IMR-90 (cell line): Measurements from ENCODE around the gene OPCML. TPM values are rescaled to one million over a fixed set of nuclear protein-coding genes. Genes with fewer than 3 reads are reported as not detected.

Experiments
- ATAC-seq: fragments of 200-7000 bp; cut with Tn5 transposase; 2 replicates; pipeline ENCODE4 v1.9.1; 2020; ENCODE audit warnings: low read depth, mild to moderate bottlenecking, moderate library complexity
- BruUV-seq: library from RNA; stranded (reverse); fragments of 400-500 nt; replicated peaks from 2 replicates; lab custom pipeline; 2021; lab: Mats Ljungman, UMichigan
- CTCF ChIA-PET: fragments of 300-600 bp; formaldehyde crosslinking; extraction: SDS; loops from one replicate; lab custom pipeline; 2021; ENCODE audit warnings: antibody characterized with exemption; lab: Yijun Ruan, JAX
- POLR2A ChIA-PET: fragments of 300-600 bp; sonication (Branson Sonifier 250); formaldehyde crosslinking; loops from one replicate; lab custom pipeline; 2022; ENCODE audit warnings: antibody characterized with exemption; ENCODE audit not compliant: unreplicated experiment; lab: Charles Lee
- DNase-seq: peaks from one replicate; pipeline ENCODE4 v3.0.0; 2013
- H2AFZ ChIP-seq: replicated peaks from 2 replicates; pipeline ENCODE3; 2013; ENCODE audit warnings: low read length, mild to moderate bottlenecking; ENCODE audit not compliant: poor library complexity
- H2AK5ac ChIP-seq: 2 replicates; pipeline ENCODE4 v1.6.1; 2013; ENCODE audit warnings: low read depth, low read length, inconsistent platforms
- H2AK9ac ChIP-seq: replicated peaks from 2 replicates; pipeline ENCODE3; 2013; ENCODE audit warnings: mild to moderate bottlenecking, low read depth, low read length, moderate library complexity; ENCODE audit not compliant: poor library complexity
- H2BK120ac ChIP-seq: 2 replicates; pipeline ENCODE4 v1.6.1; 2013; ENCODE audit warnings: low read depth, low read length, inconsistent platforms
- H2BK15ac ChIP-seq: 3 replicates; pipeline ENCODE4 v1.6.1; 2013; ENCODE audit warnings: low read depth, low read length, inconsistent platforms
- H2BK20ac ChIP-seq: 2 replicates; pipeline ENCODE4 v1.6.1; 2013; ENCODE audit warnings: low read depth, mild to moderate bottlenecking, inconsistent platforms, low read length, moderate library complexity
- H2BK5ac ChIP-seq: 2 replicates; pipeline ENCODE4 v1.6.1; 2013; ENCODE audit warnings: mild to moderate bottlenecking, low read depth, low read length, inconsistent platforms; ENCODE audit not compliant: poor library complexity, severe bottlenecking
- H3K14ac ChIP-seq: replicated peaks from 2 replicates; pipeline ENCODE4 v1.6.1; 2013; ENCODE audit warnings: low read depth, low read length, inconsistent platforms
- H3K18ac ChIP-seq: 2 replicates; pipeline ENCODE4 v1.6.1; 2013; ENCODE audit warnings: low read depth, low read length, control low read depth
- H3K23ac ChIP-seq: 2 replicates; pipeline ENCODE4 v1.6.1; 2013; ENCODE audit warnings: low read depth, low read length, inconsistent platforms
- H3K27ac ChIP-seq: 2 replicates; pipeline ENCODE4 v1.5.1; 2013; ENCODE audit warnings: mild to moderate bottlenecking, control low read depth, low read length; ENCODE audit not compliant: insufficient read depth
- H3K27me3 ChIP-seq: 2 replicates; pipeline ENCODE4 v1.6.1; 2013; ENCODE audit warnings: low read length; ENCODE audit not compliant: control insufficient read depth, insufficient read depth
- H3K36me3 ChIP-seq: 2 replicates; pipeline ENCODE4 v1.6.1; 2013; ENCODE audit warnings: low read length, mixed read lengths; ENCODE audit not compliant: control insufficient read depth, insufficient read depth
- H3K4ac ChIP-seq: 2 replicates; pipeline ENCODE4 v1.6.1; 2013; ENCODE audit warnings: low read depth, low read length, inconsistent platforms
- H3K4me1 ChIP-seq: 2 replicates; pipeline ENCODE4 v1.6.1; 2013; ENCODE audit warnings: low read length, mixed read lengths; ENCODE audit not compliant: control insufficient read depth, insufficient read depth
- H3K4me2 ChIP-seq: 2 replicates; pipeline ENCODE4 v1.6.1; 2013; ENCODE audit warnings: low read depth, mild to moderate bottlenecking, control low read depth, low read length, moderate library complexity
- H3K4me3 ChIP-seq: 2 replicates; pipeline ENCODE4 v1.5.1; 2013; ENCODE audit warnings: low read depth, mild to moderate bottlenecking, control low read depth, low read length, moderate library complexity; ENCODE audit not compliant: insufficient read depth
- H3K56ac ChIP-seq: 2 replicates; pipeline ENCODE4 v1.6.1; 2013; ENCODE audit warnings: low read length, inconsistent platforms; ENCODE audit not compliant: insufficient read depth; ENCODE audit errors: extremely low read depth
- H3K79me1 ChIP-seq, 2 experiments: 2 replicates each; pipeline ENCODE4 v1.6.1; 2013; ENCODE audit warnings: low read length in 2 of 2, inconsistent platforms in 1 of 2, low read depth in 1 of 2
- H3K9ac ChIP-seq: 2 replicates; pipeline ENCODE4 v1.6.1; 2013; ENCODE audit warnings: low read depth, low read length, control low read depth
- H3K9me1 ChIP-seq: 2 replicates; pipeline ENCODE4 v1.6.1; 2013; ENCODE audit warnings: low read length, inconsistent platforms; ENCODE audit not compliant: insufficient read depth
- H3K9me3 ChIP-seq: 2 replicates; pipeline ENCODE4 v1.6.1; 2013; ENCODE audit warnings: low read length; ENCODE audit not compliant: control insufficient read depth, insufficient read depth
- H4K20me1 ChIP-seq: 2 replicates; pipeline ENCODE4 v1.6.1; 2013; ENCODE audit warnings: low read length, inconsistent platforms; ENCODE audit not compliant: insufficient read depth
- H4K5ac ChIP-seq: 2 replicates; pipeline ENCODE4 v1.6.1; 2013; ENCODE audit warnings: mild to moderate bottlenecking, low read depth, low read length, control low read depth
- H4K8ac ChIP-seq, 2 experiments: 2 replicates each; pipeline ENCODE4 v1.6.1; 2013; ENCODE audit warnings: low read depth in 2 of 2, low read length in 2 of 2, control low read depth in 1 of 2, inconsistent platforms in 1 of 2
- H4K91ac ChIP-seq: 2 replicates; pipeline ENCODE4 v1.6.1; 2013; ENCODE audit warnings: low read depth, low read length, inconsistent platforms; ENCODE audit not compliant: insufficient read depth
- MAFK ChIP-seq: IDR thresholded peaks from 2 replicates; pipeline ENCODE4 v1.6.1; 2012; ENCODE audit warnings: low read depth, low read length, improper control_type of control experiment
- MAZ ChIP-seq: IDR thresholded peaks from 2 replicates; pipeline ENCODE4 v1.6.1; 2012; ENCODE audit warnings: low read depth, mild to moderate bottlenecking, low read length, improper control_type of control experiment, moderate library complexity, borderline replicate concordance
- POLR2A ChIP-seq: IDR thresholded peaks from 2 replicates; pipeline ENCODE4 v1.6.1; 2012; ENCODE audit warnings: mild to moderate bottlenecking, low read depth, low read length
- SMC3 ChIP-seq: fragments of 150-350 bp; IDR thresholded peaks from 2 replicates; pipeline ENCODE4 v1.6.1; 2016; ENCODE audit warnings: low read depth, mild to moderate bottlenecking, antibody characterized with exemption, low read length, moderate library complexity
- WGBS, 2 experiments: methylation state at CpG; one replicate each; pipeline versions ENCODE4 v1.1.5 to v1.1.7; 2013; ENCODE audit warnings: missing lambda C conversion rate in 2 of 2; ENCODE audit not compliant: insufficient read length in 1 of 2; ENCODE audit errors: extremely low coverage in 2 of 2; 5-methylcytosine and 5-hydroxymethylcytosine counted together
- dilution Hi-C: fragments of 300-500 bp; cut with HindIII; formaldehyde crosslinking; loops from one replicate; pipeline ENCODE4 v1.14.3; 2018; ENCODE audit warnings: low sequenced_read_pairs; ENCODE audit not compliant: unreplicated experiment
- in situ Hi-C: fragments of 300-500 bp; cut with MboI; formaldehyde crosslinking; loops from 3 replicates; pipeline ENCODE4 v1.14.3; 2019; ENCODE audit warnings: low sequenced_read_pairs, inconsistent platforms, mixed read lengths
- intact Hi-C: fragments of 100-400 bp; cut with micrococcal nuclease; formaldehyde crosslinking; loops from 2 replicates; pipeline ENCODE4 v1.10.0; 2022
- polyA plus RNA-seq, 3 experiments: library from polyadenylated mRNA; depleted of rRNA; stranded (reverse); fragments of >200 nt; gene quantifications; 2 replicates each; pipeline ENCODE4 v1.2.3, GENCODE V29; 2012; ENCODE audit warnings: low replicate concordance in 1 of 3
- total RNA-seq: library from RNA; depleted of rRNA; stranded (reverse); fragments of >200 nt; gene quantifications from 2 replicates; pipeline ENCODE4 v1.2.3, GENCODE V29; 2012

The OPCML gene
- total and polyA plus RNA-seq, 2 of the 4 experiments (the other 2 are of a cell fraction), result under 0.01 to 2.6 TPM

DNA sequence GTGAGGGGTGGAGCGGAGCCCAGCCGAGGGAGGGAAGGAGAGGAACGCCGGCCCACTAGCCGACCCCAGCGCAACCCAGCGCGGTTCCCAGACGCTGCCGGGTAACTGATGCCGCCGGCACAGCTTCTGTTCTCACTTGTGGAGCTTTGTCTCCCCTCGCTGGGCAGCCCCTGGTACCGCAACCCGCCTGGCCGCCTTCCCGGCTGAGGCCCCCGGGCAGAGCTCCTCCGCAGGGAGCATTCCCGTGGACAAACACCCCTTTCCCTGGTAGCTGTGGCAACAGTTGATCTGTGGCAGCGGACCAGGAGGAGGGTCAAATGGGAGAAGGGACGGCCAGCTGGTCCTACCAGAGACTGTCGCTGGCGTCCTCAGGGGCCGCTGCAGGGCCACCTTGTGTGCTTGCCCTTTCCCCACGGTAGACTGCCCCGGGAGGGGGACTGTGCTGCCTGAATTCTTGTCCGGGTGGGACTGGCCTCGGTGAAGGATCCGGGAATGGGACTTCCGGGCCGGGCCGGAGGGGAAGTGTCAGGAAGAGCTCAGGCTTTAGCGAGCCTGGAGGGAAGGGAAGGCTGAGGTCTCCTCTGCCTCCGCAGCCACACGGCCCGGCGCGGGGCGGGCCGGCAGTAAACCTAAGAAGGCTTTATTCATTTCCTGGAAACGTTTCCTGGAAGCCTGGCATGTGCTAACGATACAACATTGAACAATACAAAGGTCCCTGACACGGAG lies 468.0 kb downstream of the OPCML start (continued):
- peak; percentile 3; the same call in 1 of the 2 replicates for TF ChIP-seq MAZ

DNA sequence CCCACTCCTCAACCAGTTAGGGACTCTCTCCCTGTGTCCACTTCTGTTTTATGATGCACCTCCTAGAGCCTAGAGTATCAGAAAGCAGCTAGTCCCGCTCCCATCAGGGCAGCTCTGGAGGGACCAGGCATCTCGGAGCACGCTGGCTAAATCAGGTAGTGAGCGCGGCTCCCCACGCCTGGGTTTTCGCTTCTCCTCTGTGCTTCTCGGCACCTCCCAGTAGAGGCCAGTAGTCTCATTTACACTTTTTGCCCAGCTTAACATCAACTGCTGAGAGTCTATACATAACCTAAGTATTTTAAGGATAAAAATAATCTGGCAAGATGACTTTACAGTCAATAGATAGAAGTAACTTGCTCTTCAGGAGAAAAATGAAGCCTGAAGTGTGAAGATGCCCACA lies 473.8 kb downstream of the OPCML start:
- Histone ChIP-seq H4K8ac (no peak overlapping the region), H2AK9ac (no peak overlapping the region), H3K14ac (no peak overlapping the region), H4K5ac (no peak overlapping the region), H3K23ac (no peak overlapping the region), H3K9me1 (no peaks in the 10 kb centered on the region), H3K56ac (no peak overlapping the region), H4K20me1 (no peaks in the 10 kb centered on the region), H2BK120ac (no peak overlapping the region), H3K27ac (no peak overlapping the region), H3K18ac (no peak overlapping the region), H3K36me3 (no peaks in the 10 kb centered on the region), H4K91ac (no peak overlapping the region), H3K4me2 (no peak overlapping the region), H2AK5ac (no peak overlapping the region), H2BK20ac (no peak overlapping the region), H3K27me3 (no peaks in the 10 kb centered on the region), H3K4me3 (no peak overlapping the region), H3K9ac (no peak overlapping the region), H3K4ac (no peak overlapping the region), H2BK15ac (no peak overlapping the region), H2BK5ac (no peak overlapping the region), H3K9me3 (no peaks in the 10 kb centered on the region), H2AFZ (no peak overlapping the region), H3K79me1 (no peaks in the 10 kb centered on the region), H3K4me1 (no peaks in the 10 kb centered on the region)
- DNase-seq (no peak), ATAC-seq (no peak)
- BruUV-seq, result no TSS peak
- in situ Hi-C loops (no loop called here), intact Hi-C loops (no loop called here), dilution Hi-C loops (no loop called here)
- no peak for TF ChIP-seq SMC3
- no peak for TF ChIP-seq MAFK
- TF ChIP-seq POLR2A, result no peak
- ChIA-PET POLR2A (no interaction called here), CTCF (no interaction called here)
- WGBS, 2 experiments, result 72% methylated on average over 3 of the region's 8 CpGs; no CpG with 5 or more reads in 1 of the 2 experiments
